ENCODE results near the gene GAS6. TPM values are rescaled to one million over a fixed set of nuclear protein-coding genes. Genes with fewer than 3 reads are reported as not detected.

The GAS6 gene
- total RNA-seq, 1 experiment from 2014 or later = 91.2 TPM

DNA sequence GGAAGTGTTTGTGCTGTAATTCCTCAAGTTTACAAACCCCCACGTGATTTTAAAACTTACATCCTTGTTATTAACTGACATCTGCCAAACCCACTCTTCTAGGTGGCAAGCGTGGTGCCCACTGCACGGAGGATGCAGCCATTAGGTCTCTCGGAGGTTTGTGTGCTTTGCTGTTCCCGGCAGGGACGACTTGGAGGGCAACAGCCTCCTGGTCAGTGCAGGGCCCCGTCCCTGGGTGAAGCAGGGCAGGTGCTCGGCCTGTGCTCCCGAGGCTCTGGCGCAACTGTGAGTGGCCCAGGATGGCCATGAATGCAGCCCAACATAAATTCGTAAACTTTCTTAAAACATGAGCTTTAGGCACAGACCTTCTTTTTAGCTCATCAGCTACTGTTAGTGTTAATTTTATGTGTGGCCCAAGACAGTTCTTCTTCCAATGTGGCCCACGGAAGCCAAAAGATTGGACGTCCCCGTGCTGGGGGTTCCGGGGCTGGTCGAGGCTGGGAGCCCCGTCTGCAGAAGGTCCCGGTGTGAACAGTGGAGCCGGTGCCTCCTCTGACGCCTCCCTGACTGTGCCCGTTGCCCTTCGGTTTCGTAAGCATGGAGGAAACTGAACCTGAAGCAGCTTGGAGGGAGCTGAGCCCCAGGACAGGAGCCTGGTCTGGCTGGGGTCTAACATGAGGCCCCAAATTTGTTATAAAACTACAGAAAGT lies 11.9 kb downstream of the GAS6 start:
- no peak for DNase-seq (ENCODE audit: low read depth)

DNA sequence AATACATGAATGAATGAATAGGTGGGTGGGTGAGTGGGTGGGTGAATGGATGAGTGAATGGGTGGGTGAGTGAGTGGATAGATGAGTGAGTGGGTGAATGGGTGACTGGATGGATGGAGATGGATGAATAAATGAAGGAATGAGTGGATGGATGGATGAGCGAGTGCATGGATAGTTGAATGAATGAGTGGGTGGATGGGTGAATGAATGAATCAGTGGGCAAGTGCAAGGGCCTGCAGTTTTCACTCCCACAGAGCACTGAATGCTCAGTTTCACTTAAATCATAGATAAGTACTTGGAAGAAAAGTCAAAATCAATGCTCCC lies 12.4 kb downstream of the GAS6 start:
- DNase-seq (ENCODE audit: low read depth) = no peak

DNA sequence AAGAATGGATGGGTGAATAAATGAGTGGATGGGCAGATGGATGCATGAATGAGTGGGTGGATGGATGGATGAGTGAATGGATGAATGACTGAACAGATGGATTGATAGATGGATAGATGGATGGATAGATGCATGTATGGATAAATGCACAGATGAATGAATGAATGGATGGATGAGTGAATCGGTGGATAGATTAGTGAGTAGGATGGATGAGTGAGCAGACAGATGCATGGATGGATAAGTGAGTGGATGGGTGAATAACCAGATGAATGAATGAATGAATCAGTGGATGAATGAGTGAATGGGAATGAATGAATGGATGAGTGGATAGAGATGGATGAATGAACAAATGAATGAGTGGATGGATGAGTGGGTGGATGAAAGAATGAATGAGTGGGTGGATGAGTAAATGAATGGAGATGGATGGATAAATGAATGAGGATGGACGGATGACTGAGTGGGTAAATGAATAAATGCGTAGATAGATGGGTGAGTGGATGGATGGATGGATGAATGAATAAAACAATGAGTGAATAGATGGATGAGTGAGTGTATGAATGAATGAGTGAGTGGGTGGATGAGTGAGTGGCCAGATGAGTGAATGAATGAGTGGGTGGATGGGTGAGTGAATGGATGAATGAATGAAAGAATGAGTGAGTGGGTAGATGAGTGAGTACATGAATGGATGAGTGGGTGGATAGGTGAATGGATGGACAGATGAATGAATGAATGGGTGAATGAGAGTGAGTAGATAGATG lies 13.0 kb downstream of the GAS6 start:
- DNase-seq (ENCODE audit: low read depth) = no peak

DNA sequence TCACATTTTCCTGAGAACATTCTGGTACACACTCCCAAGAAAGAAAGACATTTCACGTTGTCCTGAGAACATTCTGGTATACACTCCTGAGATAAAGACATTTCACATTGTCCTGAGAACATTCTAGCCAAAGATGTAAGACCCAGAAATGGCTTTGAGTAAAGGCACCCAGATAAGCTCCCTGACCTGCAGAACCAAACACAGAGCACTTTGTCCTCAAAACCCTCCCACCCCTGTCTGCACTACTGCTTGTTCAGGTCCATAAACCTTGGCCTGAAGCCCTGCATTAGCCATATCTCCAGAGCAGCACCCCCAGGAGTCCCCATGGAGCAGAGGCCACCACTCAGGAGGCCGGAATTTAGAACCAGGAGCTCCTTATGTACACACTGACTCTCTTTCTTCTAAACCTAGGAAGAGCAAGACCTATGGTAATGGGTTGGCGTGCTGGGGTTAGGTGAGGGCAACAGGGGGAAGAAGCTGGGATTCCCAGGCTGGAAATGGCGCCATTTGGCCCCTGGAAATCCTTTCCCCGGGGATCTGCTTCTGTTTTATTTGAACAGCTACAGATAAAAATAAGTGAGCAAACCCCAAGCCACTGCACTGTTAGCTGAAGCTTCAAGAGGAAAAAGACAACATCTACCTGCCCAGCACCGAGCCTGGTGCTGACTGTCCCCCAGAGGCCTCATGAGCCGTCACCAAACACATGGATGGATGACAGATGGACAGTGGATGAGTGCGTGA lies 13.7 kb downstream of the GAS6 start:
- no peak for DNase-seq (ENCODE audit: low read depth)

DNA sequence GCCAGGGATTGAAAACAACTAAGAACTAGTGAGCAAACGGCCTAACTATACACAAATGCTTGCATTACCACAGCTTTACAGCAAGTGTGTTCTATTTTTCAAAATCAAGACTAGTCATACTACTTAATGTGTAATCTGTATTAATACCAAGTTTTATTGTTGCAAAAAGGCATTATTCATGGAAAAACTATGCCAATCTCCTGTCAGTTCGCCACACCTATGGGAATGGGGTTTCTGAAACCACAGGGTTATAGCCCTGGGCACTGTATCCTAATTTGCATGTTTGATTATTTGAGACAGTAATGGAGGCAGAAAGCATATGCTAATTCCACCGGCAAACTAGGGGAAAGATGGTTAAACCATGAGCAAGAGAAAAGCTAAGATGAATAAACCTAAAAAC lies 14.3 kb downstream of the GAS6 start:
- DNase-seq (ENCODE audit: low read depth) = peak; percentile 47

DNA sequence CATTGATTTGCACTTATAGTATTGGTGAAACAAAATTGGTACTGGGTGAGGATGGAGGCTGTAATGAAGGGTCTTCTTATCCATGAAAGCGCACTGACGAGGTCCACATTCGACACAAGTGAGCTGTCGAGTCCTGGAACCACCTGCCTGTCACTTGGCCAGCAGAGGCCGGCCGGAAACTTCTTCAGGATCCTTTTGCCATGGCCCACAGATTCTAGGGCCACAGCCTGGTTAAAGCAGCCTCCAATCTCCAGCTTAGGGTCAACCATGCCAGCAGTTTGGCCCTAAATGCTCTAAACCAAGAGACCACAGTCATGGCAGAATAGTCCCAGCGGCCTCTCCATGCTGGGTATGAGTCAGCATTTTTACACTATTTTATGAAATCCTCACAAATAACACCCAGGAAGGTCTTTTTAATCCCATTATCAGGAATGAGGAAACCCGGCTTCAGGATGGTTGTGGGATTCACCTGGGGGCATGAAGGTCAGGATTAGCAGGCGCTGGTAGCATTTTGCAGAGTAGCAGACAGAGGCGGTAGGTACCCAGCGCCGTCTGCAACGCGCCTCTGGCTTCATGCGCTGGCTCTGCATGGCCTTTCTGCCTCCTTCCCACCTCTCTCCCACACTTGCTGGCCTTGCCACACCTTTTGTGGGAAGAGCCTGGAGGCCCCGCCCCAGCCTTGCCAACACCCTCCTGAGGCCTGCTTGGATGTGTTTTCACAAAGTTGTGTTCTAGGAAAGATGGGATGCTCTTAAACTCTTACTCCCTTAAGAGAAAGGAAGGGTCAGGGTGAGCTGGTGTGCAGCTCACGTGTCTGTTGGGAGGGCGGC lies 15.2 kb downstream of the GAS6 start:
- DNase-seq (ENCODE audit: low read depth) = no peak

DNA sequence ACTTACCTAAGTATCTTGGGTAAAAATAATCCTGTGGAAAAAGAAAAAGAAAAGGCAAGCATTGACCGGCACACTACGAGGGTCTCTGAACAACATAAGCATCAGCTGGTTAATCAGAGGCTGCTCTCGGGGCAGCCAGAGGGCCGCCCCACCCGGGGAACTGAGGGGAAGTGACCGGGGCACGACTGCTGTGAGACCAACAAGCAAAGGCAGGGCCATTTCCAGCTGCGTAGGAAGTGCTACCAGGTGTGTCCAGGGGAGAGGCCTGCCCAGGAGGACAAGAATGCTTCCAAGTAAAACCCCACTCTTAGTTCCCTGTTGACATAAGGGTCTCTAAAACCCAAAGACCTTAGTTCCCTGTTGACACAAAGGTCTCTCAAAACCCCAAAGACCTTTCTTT lies 15.9 kb downstream of the GAS6 start:
- no peak for DNase-seq (ENCODE audit: low read depth)

DNA sequence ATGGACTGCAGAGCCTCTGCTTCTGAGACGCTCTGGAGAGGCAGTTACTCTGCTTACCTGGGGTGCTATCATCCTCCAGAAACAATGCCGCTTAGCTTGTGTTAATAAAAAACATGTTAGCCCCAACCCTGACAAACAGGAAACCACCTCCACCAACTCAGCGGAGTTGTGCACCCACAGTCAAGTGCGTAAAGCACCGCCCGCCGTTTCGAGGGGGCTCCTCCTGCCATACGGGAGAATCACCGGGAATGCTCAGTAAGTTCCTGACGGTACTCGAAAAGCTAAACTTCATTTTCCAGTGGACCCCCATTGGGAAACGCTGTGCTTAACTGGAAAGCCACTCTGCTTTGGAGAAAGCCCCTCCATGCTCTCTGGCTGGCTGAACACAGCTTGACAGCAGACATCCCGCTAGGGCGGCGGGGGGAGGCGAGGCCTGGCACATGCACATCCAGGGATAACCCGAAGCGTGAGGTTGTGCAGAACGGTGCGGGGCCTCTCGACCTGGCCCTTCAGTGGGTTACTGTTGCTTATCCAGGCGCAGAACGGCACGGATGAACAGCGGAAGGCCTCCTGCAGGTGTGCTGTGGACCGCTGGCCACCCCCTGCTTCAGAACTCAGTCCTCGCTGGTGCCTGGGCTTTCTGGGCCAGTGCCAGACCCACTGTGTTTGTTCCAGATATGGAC lies 17.1 kb downstream of the GAS6 start:
- no peak for DNase-seq (ENCODE audit: low read depth)

DNA sequence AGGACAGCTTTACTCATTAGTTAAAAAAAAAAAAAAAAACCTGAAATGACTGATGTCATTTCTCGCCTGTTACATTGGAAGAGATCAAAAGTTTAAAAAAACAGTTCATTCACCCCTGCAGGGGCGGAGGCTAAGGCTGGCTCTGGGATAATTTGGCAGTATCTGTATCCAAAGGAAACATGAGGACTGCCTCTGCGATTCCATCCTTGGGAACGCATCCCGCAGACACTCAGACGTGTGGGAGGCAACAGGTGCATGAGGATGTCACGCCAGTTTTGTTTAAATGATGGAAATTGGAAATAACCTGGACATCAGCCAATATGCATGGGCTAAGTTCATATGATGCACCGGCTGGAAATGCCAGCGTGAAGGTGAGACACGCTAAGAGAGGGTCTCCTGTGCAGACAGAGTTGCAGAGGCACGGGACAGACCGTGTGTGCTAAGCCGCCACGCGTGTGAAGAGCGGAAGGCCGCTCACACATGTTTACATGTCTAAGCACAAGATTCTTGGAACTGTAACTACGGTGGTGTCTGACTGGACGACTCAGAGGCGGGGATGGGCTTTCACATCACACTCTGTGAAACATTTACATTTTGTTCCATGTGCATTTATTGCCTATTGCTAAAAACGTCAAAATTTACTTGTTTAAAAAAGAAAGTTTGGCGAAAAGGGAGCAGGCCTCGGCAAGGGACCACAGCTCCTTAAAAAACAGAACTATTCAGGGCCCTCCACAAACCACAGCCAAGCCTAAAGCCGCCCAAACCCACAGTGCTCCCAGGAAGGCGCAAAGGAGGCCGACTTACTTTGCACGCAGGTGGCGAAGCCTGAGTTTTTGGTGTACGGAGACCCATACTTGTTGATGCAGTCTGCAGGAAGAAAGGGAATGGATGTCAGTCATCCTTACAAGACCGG lies 17.9 kb downstream of the GAS6 start:
- DNase-seq (ENCODE audit: low read depth) = no peak

DNA sequence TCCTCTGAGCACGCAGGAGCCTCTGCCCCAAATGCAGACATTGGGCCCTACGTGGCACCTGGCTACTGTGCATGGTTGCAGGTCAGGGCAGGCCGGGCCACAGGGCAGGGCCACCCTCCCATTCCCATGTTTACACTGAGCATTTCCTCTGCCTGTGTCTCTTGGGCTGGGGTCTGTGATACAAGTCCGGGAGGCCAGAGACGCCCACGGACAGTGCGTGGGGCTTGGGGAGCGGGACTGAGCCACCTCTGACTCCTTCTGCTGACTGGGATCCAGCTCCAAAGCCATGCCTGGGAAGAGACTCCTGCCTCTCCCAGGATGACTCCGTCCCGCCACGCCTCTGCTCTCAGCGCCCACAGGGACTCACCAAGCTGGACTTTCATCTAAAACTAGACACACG lies 18.8 kb downstream of the GAS6 start:
- DNase-seq (ENCODE audit: low read depth) = no peak

DNA sequence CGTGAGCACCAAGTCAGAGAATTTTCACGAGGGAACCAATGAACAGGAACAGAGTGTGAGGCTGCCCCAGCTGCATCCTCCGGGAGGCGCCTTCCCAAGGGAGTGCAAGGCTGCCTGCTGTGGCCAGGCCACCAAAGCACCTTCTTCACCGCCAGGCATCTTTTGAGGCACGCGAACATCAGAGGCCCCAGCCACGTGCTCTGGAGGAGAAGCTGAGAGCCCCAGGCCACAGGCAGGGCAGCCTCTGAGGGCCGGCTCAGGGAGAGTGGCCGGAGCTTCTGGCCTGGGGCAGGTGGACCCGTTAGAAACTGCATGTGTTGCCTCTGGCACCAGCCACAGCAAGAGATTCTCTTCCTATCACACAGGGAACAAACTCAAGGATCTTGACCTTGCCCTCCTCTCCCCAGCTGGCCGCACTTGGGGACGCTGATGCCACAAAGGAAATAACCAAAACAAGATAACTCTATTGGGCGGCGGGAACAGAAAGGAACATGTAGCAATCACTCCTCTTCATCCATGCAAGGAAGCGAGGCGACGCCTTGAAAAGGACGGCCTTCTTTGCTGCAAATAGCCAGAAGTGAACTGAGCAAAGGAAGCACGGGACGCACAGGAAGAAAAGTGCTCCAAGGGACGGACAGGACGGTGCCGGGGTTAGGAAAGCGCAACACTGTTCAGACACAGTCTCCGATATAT lies 19.9 kb downstream of the GAS6 start:
- DNase-seq (ENCODE audit: low read depth) = no peak

DNA sequence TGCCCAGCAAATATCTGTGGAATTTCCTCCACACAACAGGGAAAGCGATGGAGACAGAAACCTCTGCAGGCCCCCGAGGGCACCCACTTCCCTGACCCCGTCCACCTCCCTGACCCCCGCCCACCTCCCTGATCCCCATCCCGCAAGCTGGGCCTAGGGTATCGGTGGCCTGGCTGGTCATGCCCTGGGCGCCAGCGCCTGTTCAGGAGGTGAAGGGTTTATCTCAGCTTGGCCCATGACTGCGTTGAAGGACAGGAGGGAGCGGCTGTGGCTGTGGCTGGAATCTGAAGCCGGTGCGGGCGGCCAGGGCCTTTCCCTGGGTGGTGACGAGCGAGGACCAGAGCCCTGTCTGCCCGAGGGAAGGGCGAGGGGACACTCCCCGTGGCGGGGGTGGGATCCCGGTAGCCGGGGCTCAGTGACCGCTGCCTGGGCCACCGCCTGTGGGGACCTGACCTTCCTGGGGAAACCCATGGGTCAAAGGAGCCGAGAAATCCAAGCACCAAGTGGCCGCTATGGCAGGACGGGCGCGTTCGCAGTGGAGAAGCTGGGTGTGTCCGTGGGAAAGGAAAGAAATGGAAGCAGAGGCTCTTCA lies 20.7 kb downstream of the GAS6 start:
- no peak for DNase-seq (ENCODE audit: low read depth)

DNA sequence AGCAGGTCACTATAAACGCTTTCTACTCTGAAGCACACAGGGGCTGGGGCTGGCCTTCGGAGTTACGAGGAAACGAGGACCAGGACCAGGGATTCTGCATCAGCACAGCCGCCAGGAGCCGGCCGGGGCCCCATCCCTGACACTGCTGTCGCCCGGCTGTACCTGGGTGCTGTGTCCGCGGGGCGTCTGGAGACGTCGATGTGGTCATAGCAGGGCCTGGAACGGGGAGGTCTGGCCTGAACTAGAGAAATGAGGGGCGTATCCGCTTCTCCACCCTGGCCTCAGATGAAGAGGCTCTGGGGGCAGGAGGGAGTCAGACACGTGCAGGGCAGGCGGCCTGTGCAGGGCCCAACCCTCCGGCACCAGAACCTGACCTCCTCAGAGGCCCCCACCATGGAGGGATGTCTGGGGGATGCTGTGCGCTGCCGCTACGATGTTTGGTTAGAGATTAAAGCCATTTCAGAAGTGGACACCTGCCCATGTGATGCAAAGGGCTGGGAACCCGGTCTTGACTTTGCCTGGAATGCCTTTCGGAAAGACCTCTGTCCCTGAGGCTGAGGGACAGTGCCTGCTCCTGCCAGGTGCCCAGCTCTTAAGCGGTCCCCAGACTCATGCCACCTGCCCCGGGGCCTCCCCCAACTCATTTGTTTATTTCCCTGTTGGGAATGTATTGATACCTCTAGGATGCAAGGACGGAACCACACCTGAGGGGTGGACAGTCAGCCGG lies 21.4 kb downstream of the GAS6 start:
- no peak for DNase-seq (ENCODE audit: low read depth)

DNA sequence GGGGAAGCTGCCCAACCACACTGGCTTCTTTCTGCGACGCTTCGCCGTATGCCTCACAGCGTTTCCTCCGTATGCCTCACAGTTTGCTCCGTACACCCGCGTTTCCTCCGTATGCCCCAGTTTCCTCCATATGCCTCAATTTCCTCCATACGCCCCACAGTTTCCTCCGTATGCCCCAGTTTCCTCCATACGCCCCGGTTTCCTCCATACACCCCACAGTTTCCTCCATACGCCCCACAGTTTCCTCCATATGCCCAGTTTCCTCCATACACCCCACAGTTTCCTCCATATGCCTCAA lies 22.6 kb downstream of the GAS6 start:
- no peak for DNase-seq (ENCODE audit: low read depth)

DNA sequence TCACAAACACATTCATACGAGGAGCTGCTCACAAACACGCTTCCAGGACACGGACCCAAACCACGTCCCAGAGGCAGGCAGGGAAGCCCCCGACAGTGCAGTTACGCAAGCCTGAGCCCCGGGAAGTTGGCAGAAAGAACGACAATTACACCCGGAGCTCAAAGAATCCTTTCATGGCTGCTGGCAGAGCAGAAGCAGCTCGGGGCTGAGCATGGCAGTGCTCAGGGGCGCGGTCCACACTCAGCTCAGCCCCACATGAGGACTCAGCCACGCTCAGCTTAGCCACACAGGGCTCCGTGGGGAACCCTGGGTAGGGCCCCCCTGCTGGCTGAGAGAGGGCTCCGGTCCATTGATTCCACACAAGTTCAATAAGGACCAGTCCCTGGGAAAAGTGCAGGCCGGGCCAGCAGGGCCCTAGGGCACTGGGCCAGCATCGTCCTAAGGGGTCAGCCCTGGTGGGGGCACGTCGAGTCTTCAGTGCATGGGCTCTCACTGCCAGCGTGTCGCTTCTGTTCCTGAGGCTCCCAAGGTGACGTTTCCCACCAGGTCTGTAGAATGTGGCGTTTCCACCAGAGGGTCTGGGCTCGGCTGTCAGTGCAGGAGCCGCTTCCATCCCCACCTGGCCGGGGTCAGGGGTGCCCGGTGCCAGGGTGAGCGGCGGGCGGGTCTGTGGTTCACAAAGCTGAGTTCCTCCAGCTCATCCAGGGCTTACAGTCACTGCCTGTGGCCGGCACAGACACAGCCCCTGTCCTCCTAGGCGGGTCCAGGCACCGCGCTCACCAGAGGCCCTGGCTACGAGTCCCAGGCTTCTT lies 23.1 kb downstream of the GAS6 start:
- no peak for DNase-seq (ENCODE audit: low read depth)

DNA sequence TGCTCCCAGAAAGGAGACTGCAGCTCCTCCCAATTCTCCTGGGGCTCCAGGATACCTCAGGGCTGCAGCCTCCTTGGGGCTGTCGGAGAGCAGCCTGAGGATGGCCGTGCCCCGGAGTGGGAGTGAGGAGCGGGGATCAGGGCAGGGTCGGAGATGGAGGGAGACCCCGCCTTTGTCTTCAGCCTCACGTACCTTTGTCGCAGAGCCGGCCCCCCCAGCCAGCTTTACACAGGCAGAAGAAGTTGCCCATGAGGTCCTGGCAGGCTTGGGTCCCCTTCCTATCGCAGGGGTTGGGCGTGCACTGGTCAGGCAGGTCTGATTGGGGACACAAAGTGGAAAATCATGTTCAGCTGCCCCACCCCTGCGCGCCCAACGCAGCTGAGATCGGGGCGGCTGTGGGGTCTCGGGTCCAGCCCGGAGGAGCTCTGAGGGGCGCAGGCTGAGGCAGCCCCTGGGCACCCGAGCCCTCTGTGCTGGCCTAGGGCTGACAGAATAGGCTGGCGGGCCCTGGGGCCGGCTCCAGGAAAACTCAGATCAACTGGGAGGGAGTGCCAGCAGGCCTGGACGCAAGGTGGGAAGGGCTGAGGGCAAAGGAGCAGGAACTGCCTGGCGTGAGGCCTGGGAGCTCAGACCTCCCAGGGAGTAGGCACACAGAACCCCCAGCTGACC lies 24.2 kb downstream of the GAS6 start:
- DNase-seq (ENCODE audit: low read depth) = no peak

DNA sequence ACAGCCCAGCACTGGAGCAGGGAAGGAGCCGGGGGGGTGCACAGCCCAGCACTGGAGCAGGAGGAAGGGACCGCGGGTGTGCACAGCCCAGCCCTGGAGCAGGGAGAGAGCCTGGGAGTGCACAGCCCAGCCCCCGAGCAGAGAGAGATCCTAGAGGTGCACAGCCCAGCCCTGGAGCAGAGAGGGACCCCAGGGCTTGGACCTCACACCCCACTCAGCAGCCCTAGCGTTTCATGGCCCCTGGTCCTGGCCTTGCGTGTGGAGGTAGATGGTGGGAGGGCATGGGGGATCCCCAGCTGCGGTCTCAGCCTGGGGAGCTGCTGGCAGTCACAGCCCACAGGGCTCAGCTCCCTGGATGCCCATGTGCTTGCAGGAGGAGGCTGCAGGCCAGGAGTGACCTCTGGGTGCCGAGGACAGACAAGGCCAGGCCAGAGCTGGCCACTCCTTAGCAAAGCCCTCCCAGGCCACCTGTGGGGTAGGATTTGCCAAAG lies 25.1 kb downstream of the GAS6 start:
- DNase-seq (ENCODE audit: low read depth) = peak; percentile 28

Measured in RPMI7951 (cell line).